Right cardiac atrium (tissue), 5 donors: ENCODE data around the gene TAMALIN. TPM values are rescaled to one million over a fixed set of nuclear protein-coding genes. Genes with fewer than 3 reads are reported as not detected.
"Not testable (repeated sequence)": the region's sequence is repeated elsewhere in the genome, so short reads cannot be mapped to it uniquely, and the experiment has no call there.

Experiments
- ATAC-seq, 2 donors: fragments of 200-7000 bp; cut with Tn5 transposase; one replicate each; pipeline versions ENCODE4 v1.8.0 to v1.9.1; 2020; ENCODE audit warnings: moderate library complexity in 2 of 2, mild to moderate bottlenecking in 1 of 2
- DNase-seq, 3 donors: peaks; one replicate each; pipeline ENCODE4 v3.0.0-alpha.2; 2020
- H3K27ac ChIP-seq: one replicate; pipeline ENCODE4 v1.5.1; 2013; ENCODE audit warnings: mild to moderate bottlenecking, low read length, control low read depth, moderate library complexity
- H3K27me3 ChIP-seq: one replicate; pipeline ENCODE4 v1.6.1; 2013; ENCODE audit not compliant: control insufficient read depth, insufficient read depth
- H3K4me1 ChIP-seq: one replicate; pipeline ENCODE4 v1.6.1; 2013; ENCODE audit warnings: low read length; ENCODE audit not compliant: control insufficient read depth, insufficient read depth
- H3K4me3 ChIP-seq: one replicate; pipeline ENCODE4 v1.5.1; 2013; ENCODE audit warnings: low read length, control low read depth
- H3K9me3 ChIP-seq: one replicate; pipeline ENCODE4 v1.6.1; 2013; ENCODE audit warnings: low read length; ENCODE audit not compliant: control insufficient read depth
- WGBS: extraction: QIAGEN DNeasy Blood & Tissue Kit; methylation state at CpG from one replicate; pipeline ENCODE4 v1.1.7; 2013; 5-methylcytosine and 5-hydroxymethylcytosine counted together
- intact Hi-C, 4 donors: fragments of 100-400 bp; cut with DNase I; formaldehyde crosslinking; loops; one replicate each; pipeline versions ENCODE4 v1.11.0 to v1.14.0; 2022 to 2023
- polyA plus RNA-seq: library from polyadenylated mRNA; stranded (reverse); fragments of 200-250 nt; gene quantifications from one replicate; pipeline ENCODE4 v1.2.3, GENCODE V29; 2013
- total RNA-seq, 4 donors: library from RNA; stranded (reverse); fragmentation: NEBNext Ultra II Directional; extraction: Animal tissue kit (Norgen Biotek cat#: 25700); gene quantifications; one replicate each; pipeline ENCODE4 v1.2.1, GENCODE V29; 2021
- donor health status: healthy with polysubstance abuse.
- donor health status: DM: no; HTN: yes; CAD: no.
- donor health status: DM: no; HTN: no; CAD: no.
- donor health status: DM: no; HTN: yes; CAD: no; lungs with severe emphysema.
- donor health status: DM: yes; HTN: yes; CAD: no.

Gene TAMALIN
- total and polyA plus RNA-seq, 5 donors, result 20.8 to 39.3 (median 30.3) TPM

- DNase-seq, result no peak
- H3K27me3 ChIP-seq, result no peaks in the 10 kb centered on the region
Measured at GRCh38 chr12:51971679-51972421, 34.9 kb upstream of the TAMALIN start.

GRCh38 chr12:51972422-51972812, 34.3 kb upstream of the TAMALIN start:
- 71% methylated on average over 5 of the region's 5 CpGs for whole genome bisulfite sequencing
- DNase-seq, result no peak
- H3K4me1 ChIP-seq, result peaks cover 12% of the 10 kb centered on the region

More at GRCh38 chr12:51971679-51972421, 34.9 kb upstream of the TAMALIN start:
- no peak overlapping the region for H3K27ac ChIP-seq
- ATAC-seq, result no peak
- H3K4me1 ChIP-seq, result peaks cover 12% of the 10 kb centered on the region
- WGBS, result 65% methylated on average over 4 of the region's 4 CpGs
- no peaks in the 10 kb centered on the region for H3K9me3 ChIP-seq
- intact Hi-C loops, result no loop called here
- no peak overlapping the region for H3K4me3 ChIP-seq

DNA sequence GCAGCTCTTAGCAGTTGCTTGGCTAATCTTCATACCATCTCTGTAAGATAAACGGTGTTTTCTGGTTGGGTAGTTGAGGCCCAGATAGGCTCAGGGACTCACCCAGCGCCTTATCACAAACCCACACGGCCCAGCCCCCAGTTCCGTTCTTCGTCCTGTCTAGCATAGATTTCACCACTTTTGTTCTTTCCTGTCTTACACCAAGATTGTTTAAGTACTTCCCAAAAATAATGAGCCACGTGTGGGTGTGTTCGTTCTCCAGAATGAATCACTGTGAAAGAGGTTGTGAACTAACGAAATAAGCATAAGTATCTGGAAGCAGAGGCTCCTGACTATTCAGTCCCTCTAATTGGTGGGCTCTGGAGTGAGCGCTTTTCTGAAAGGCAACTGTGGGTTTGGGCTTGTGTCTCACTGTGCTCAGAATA, 33.9 kb upstream of the TAMALIN start:
- intact Hi-C loops, result no loop called here
- Histone ChIP-seq H3K4me3 (no peak overlapping the region), H3K4me1 (peaks cover 12% of the 10 kb centered on the region), H3K27ac (peak overlapping the region; percentile 59), H3K9me3 (no peaks in the 10 kb centered on the region), H3K27me3 (no peaks in the 10 kb centered on the region)
- ATAC-seq (peak; percentile 52 to 77), DNase-seq (peak; percentile 49 to 79 (median 64))
- WGBS, result 25% methylated on average over 9 of the region's 9 CpGs

More at GRCh38 chr12:51972422-51972812, 34.3 kb upstream of the TAMALIN start:
- H3K27ac ChIP-seq, result peak overlapping the region; percentile 8
- no peak overlapping the region for H3K4me3 ChIP-seq
- no peaks in the 10 kb centered on the region for H3K9me3 ChIP-seq
- peak in 1 of 2 donors; percentile 3 for ATAC-seq
- no peaks in the 10 kb centered on the region for H3K27me3 ChIP-seq
- intact Hi-C loops, result no loop called here

GRCh38 chr12:51973560-51973959, 33.2 kb upstream of the TAMALIN start:
- intact Hi-C loops, result no loop called here
- H3K27me3 ChIP-seq, result no peaks in the 10 kb centered on the region
- WGBS, result 66% methylated on average over 4 of the region's 4 CpGs
- DNase-seq (no peak), ATAC-seq (no peak)
- H3K4me3 ChIP-seq, result no peak overlapping the region
- H3K27ac ChIP-seq, result no peak overlapping the region
- H3K4me1 ChIP-seq, result peaks cover 12% of the 10 kb centered on the region
- H3K9me3 ChIP-seq, result no peaks in the 10 kb centered on the region

GRCh38 chr12:51974646-51975045, 32.1 kb upstream of the TAMALIN start:
- intact Hi-C loops, result loop anchor here in 1 of 4 donors (5.0 kb wide), 1 partner anchor 82 kb away; no protein-coding TSS in a partner anchor
- H3K4me3 ChIP-seq, result no peak overlapping the region
- no peaks in the 10 kb centered on the region for H3K9me3 ChIP-seq
- no peak overlapping the region for H3K27ac ChIP-seq
- H3K27me3 ChIP-seq, result no peaks in the 10 kb centered on the region
- no peak for DNase-seq
- ATAC-seq, result no peak
- peaks cover 12% of the 10 kb centered on the region for H3K4me1 ChIP-seq
- WGBS, result 49% methylated on average over 2 of the region's 2 CpGs

DNA sequence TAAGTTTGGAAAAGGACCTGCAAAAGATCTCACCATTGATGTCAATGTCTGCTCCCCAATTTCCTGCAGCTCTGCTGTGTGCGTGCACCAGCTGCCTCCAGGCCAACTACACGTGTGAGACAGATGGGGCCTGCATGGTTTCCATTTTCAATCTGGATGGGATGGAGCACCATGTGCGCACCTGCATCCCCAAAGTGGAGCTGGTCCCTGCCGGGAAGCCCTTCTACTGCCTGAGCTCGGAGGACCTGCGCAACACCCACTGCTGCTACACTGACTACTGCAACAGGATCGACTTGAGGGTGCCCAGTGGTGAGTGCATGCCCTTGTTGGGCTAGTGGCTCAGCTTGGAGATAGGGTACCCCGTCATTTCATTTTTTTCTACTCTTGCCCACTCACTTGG, 31.6 kb upstream of the TAMALIN start:
- DNase-seq (no peak), ATAC-seq (no peak)
- intact Hi-C loops, result loop anchor here in 1 of 4 donors (5.0 kb wide), 1 partner anchor 83 kb away; no protein-coding TSS in a partner anchor
- Histone ChIP-seq H3K27me3 (no peaks in the 10 kb centered on the region), H3K9me3 (no peaks in the 10 kb centered on the region), H3K4me3 (no peak overlapping the region), H3K4me1 (peaks cover 12% of the 10 kb centered on the region), H3K27ac (no peak overlapping the region)
- 88% methylated on average over 8 of the region's 8 CpGs for WGBS

DNA sequence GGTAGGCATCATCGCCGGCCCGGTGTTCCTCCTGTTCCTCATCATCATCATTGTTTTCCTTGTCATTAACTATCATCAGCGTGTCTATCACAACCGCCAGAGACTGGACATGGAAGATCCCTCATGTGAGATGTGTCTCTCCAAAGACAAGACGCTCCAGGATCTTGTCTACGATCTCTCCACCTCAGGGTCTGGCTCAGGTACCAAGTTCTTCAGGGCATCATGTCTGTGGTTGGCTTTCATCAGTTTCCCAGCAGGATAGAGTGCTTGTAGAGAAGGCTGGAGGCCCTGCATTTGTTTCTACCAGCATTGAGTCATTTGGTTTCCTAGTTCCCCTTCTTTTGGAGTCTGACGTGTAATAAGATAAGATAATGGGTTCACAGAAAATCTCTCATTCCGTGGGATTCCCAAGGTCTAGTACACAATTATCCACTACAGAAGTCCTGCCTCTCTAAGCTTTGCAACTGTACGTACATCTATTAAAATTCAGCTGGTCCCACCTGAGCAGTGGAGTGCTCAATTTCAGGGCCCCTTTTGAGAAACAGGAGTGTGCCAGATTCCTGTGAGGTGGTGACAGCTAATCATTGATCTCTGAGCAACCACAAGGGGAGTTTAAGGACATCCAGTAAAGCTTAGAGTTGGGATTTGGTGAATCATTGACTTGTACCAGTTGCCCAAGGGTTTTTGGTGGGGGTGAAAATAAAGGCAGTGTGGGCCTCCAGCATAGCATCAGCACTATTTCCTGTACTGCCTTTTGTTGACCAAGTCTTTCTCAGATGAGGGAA, 30.2 kb upstream of the TAMALIN start:
- intact Hi-C loops, result loop anchor here in 1 of 4 donors (5.0 kb wide), 1 partner anchor 84 kb away; no protein-coding TSS in a partner anchor
- WGBS, result 81% methylated on average over 10 of the region's 10 CpGs
- Histone ChIP-seq H3K4me3 (no peak overlapping the region), H3K4me1 (peaks cover 12% of the 10 kb centered on the region), H3K9me3 (no peaks in the 10 kb centered on the region), H3K27me3 (no peaks in the 10 kb centered on the region), H3K27ac (no peak overlapping the region)
- ATAC-seq (no peak), DNase-seq (no peak)

DNA sequence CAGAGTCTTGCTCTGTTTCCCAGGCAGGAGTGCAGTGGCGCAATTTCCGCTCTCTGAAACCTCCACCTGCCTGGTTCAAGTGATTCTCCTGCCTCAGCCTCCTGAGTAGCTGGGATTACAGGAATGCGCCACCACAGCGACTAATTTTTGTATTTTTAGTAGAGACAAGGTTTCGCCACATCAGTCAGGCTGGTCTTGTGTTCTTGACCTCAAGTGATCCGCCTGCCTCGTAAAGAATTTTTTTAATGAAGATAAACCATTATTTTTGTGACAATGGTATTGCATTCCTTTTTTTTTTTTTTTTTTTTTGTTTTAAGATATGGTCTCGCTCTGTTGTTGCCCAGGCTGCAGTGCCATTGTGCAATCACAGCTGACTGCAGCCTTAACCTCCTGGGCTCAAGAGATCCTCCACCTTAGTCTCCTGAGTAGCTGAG, 29.4 kb upstream of the TAMALIN start:
- Histone ChIP-seq H3K27me3 (no peaks in the 10 kb centered on the region), H3K27ac (no peak overlapping the region), H3K4me3 (no peak overlapping the region), H3K4me1 (peaks cover 12% of the 10 kb centered on the region), H3K9me3 (no peaks in the 10 kb centered on the region)
- ATAC-seq (no peak), DNase-seq (no peak)
- intact Hi-C loops, result loop anchor here in 1 of 4 donors (5.0 kb wide), 1 partner anchor 85 kb away; no protein-coding TSS in a partner anchor
- WGBS, result 95% methylated on average over 8 of the region's 8 CpGs

GRCh38 chr12:51979306-51979705, 27.4 kb upstream of the TAMALIN start:
- H3K4me3 ChIP-seq, H3K4me1 ChIP-seq, DNase-seq, H3K27ac ChIP-seq, H3K27me3 ChIP-seq, H3K9me3 ChIP-seq, ATAC-seq: not testable (repeated sequence)
- 95% methylated on average over 5 of the region's 5 CpGs for WGBS
- intact Hi-C loops, result loop anchor here in 1 of 4 donors (5.0 kb wide), 1 partner anchor 87 kb away; no protein-coding TSS in a partner anchor

- Histone ChIP-seq H3K27ac (no peak overlapping the region), H3K4me3 (no peak overlapping the region), H3K9me3 (no peaks in the 10 kb centered on the region), H3K4me1 (no peaks in the 10 kb centered on the region), H3K27me3 (no peaks in the 10 kb centered on the region)
- ATAC-seq (peak; percentile 86 to 88), DNase-seq (peak in 2 of 3 donors; percentile 57 to 79)
- WGBS, result 39% methylated on average over 7 of the region's 7 CpGs
- intact Hi-C loops, result loop anchor here in 3 of 4 donors (2.0 to 5.0 kb wide), 2 partner anchors 83 to 85 kb away; no protein-coding TSS in a partner anchor
Measured at GRCh38 chr12:51980051-51980808, 26.5 kb upstream of the TAMALIN start.
